Brain microvascular endothelial cell (primary cell): ENCODE results near the gene LRIT3.

ENCODE experiments used
- DNase-seq: peaks from one replicate; pipeline ENCODE4 v3.0.0-alpha.2; 2020
- H3K27ac ChIP-seq: fragments of 250-450 bp; sonication (Bioruptor Pico); 2 replicates; pipeline ENCODE4 v1.5.1; 2020; ENCODE audit warnings: mild to moderate bottlenecking, moderate library complexity
- H3K27me3 ChIP-seq: fragments of 250-450 bp; sonication (Bioruptor Pico); replicated peaks from 2 replicates; pipeline ENCODE4 v1.5.1; 2020; ENCODE audit warnings: mild to moderate bottlenecking
- H3K36me3 ChIP-seq: fragments of 250-450 bp; sonication (Bioruptor Pico); replicated peaks from 2 replicates; pipeline ENCODE4 v1.5.1; 2020; ENCODE audit warnings: mild to moderate bottlenecking
- H3K4me3 ChIP-seq: 2 replicates; pipeline ENCODE4 v1.5.1; 2011; ENCODE audit warnings: low read depth, mild to moderate bottlenecking, control low read depth, low read length, moderate library complexity
- CTCF ChIP-seq: IDR thresholded peaks from 2 replicates; pipeline ENCODE4 v1.5.1; 2011; ENCODE audit warnings: low read depth, mild to moderate bottlenecking, moderate library complexity, low read length, control low read depth, inconsistent platforms; ENCODE audit errors: missing control alignments
- in situ Hi-C: cut with HindIII; loops from 2 replicates; pipeline ENCODE4 v1.10.0; 2017; ENCODE audit warnings: low sequenced_read_pairs, low pct_ligation_motif_present

The LRIT3 gene

DNA sequence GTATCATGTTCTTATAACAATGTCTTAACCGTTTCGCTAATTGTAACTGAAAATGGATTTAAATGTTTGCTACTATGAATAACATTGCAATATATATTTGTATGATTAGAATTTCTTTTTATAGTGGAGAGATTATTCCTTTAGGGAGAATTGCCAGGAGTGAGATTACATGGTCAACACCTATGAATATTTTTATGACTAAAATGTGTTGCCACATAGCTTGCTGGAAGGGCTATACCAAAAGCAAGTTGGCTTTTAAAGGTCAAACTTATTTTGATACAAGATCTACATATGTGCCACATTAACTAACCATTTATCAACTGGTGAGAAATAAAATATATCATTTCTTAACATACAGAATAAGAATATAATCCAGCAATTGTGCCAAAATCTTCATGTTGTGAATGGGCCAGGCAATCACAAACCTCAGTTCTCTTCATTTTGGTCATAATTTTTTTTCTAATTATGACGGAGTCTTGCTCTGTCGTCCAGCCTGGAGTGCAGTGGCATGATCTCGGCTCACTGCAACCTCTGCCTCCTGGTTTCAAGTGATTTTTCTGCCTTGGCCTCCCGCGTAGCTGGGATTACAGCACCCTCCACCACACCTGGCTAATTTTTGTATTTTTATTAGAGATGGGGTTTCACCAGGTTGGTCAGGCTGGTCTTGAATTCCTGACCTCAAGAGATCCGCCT lies 54.8 kb downstream of the LRIT3 start:
- Histone ChIP-seq H3K36me3 (no peaks in the 10 kb centered on the region), H3K4me3 (no peak overlapping the region), H3K27ac (no peak overlapping the region), H3K27me3 (no peaks in the 10 kb centered on the region)
- no peak for DNase-seq
- no peak for TF ChIP-seq CTCF
- in situ Hi-C loops: no loop called here

GRCh38 chr4:109908731-109909130 lies 60.8 kb downstream of the LRIT3 start:
- H3K36me3 ChIP-seq: no peaks in the 10 kb centered on the region
- DNase-seq: no peak
- in situ Hi-C loops: no loop called here
- H3K27me3 ChIP-seq: no peaks in the 10 kb centered on the region
- no peak overlapping the region for H3K4me3 ChIP-seq
- no peak overlapping the region for H3K27ac ChIP-seq
- TF ChIP-seq CTCF: no peak

DNA sequence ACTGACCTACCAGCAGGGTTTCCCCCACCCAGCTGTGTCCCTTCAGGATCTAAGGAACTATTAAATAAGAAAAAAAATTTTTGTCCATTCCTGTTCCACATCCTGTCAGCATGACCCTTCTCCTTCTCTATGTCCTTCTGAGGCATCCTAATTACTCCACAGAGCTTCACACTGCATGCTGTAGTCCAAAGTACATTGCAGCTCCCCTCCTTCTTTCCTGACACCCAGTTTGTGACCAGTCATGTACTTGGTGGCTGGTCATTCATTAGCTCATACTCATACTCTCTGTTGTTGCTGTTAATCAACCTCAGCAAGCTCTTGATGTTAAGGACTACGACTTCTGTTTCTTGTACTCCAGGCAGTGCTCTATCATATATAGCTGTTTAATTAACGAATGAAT lies 62.3 kb downstream of the LRIT3 start:
- Histone ChIP-seq H3K27ac (no peak overlapping the region), H3K27me3 (no peaks in the 10 kb centered on the region), H3K36me3 (no peaks in the 10 kb centered on the region), H3K4me3 (no peak overlapping the region)
- TF ChIP-seq CTCF: no peak
- DNase-seq: no peak
- in situ Hi-C loops: no loop called here

GRCh38 chr4:109912706-109913595 lies 65.0 kb downstream of the LRIT3 start, which contains the start of gene EGF:
Gene EGF (plus strand): TSS chr4:109912883. CDS start chr4:109913336, 453 bp downstream.
- no peaks in the 10 kb centered on the region for H3K27me3 ChIP-seq
- H3K27ac ChIP-seq: no peak within 1 kb of the TSS
- TF ChIP-seq CTCF: no peak
- H3K36me3 ChIP-seq: no peaks in the 10 kb centered on the region
- DNase-seq: peak; percentile 33
- H3K4me3 ChIP-seq: no peak within 1 kb of the TSS
- in situ Hi-C loops: no loop called here

DNA sequence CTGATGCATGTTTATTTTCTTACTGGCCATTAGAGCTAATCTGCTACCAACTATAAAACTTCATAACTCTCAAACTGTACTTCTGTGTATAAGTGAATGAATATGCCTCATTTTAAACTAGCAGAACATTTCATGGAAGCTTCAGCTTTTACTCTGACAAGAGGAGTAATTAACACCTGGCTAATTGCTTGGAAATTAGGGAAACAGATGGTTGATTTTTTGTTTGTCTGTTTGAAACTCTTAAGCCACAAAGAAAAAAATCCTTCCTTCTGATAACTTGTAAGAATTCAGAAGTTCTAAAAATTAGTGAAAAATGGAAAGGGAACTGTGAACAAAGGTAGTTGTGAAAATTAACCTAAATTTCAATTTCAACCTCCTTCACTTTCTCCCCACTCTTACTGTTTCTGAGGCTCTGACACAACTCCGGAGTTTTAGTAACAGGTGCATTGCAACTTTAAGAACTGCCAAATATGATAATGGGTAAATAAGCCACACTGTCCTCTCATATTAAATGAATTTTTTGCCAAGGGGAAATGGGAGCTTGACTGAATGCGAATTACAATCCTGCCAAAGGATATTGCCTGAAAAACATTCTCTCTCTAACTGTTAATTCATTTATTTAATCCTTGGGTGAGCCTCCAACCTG lies 65.8 kb downstream of the LRIT3 start:
- no peak overlapping the region for H3K4me3 ChIP-seq
- no peaks in the 10 kb centered on the region for H3K27me3 ChIP-seq
- no peaks in the 10 kb centered on the region for H3K36me3 ChIP-seq
- no peak for TF ChIP-seq CTCF
- no peak for DNase-seq
- H3K27ac ChIP-seq: no peak overlapping the region
- in situ Hi-C loops: no loop called here
